HEK293T (cell line): ENCODE data around the gene KIRREL3.

Source experiments
- ARNT ChIP-seq: fragments of 450-650 bp; IDR thresholded peaks from 2 replicates; pipeline ENCODE4 v1.6.1; 2017; ENCODE audit warnings: mild to moderate bottlenecking
- FOXA1 ChIP-seq: fragments of 450-650 bp; IDR thresholded peaks from 2 replicates; pipeline ENCODE4 v1.6.1; 2016; ENCODE audit warnings: mild to moderate bottlenecking
- FOXM1 ChIP-seq: fragments of 450-650 bp; IDR thresholded peaks from 2 replicates; pipeline ENCODE4 v1.6.1; 2017; ENCODE audit warnings: mild to moderate bottlenecking, borderline replicate concordance
- NFRKB ChIP-seq: fragments of 450-650 bp; IDR thresholded peaks from 2 replicates; pipeline ENCODE4 v1.6.1; 2016; ENCODE audit warnings: mild to moderate bottlenecking, moderate library complexity
- PKNOX1 ChIP-seq: fragments of 450-650 bp; IDR thresholded peaks from 2 replicates; pipeline ENCODE4 v1.6.1; 2016
- SP1 ChIP-seq: fragments of 450-650 bp; IDR thresholded peaks from 2 replicates; pipeline ENCODE4 v1.6.1; 2017

- TF ChIP-seq NFRKB (no peak), FOXM1 (no peak), SP1 (no peak), ARNT (no peak), PKNOX1 (no peak), FOXA1 (no peak)
These were observed 278.4 kb downstream of the KIRREL3 start for GRCh38 chr11:126722006-126722736.
